Fibroblast of skin of left quadriceps (primary cell): ENCODE results near the gene KLK15.
"Not testable (repeated sequence)": the region's sequence is repeated elsewhere in the genome, so short reads cannot be mapped to it uniquely, and the experiment has no call there.

ENCODE experiments used
- DNase-seq, 2 experiments: peaks; one replicate each; pipeline ENCODE4 v3.0.0-alpha.2; 2013; ENCODE audit warnings: low read depth in 2 of 2

Gene KLK15

DNA sequence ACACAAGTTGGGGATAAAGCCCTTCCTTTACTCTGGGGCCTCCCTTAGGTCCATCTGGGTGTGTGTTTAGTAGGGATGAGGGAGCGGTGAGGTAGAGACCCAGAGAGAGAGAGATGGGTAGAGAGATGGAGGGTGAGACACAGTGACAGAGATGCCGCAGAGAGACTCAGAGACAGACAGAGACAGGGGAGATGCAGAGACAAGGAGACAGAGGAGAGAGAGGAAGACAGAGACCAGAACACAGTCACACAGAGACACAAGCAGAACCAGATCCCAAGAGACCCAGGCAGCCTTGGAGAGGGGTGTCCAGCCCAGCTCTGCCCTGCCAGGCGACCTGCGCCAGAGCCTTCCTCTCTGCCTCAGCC, 12.1 kb downstream of the KLK15 start:
- no peak for DNase-seq

DNA sequence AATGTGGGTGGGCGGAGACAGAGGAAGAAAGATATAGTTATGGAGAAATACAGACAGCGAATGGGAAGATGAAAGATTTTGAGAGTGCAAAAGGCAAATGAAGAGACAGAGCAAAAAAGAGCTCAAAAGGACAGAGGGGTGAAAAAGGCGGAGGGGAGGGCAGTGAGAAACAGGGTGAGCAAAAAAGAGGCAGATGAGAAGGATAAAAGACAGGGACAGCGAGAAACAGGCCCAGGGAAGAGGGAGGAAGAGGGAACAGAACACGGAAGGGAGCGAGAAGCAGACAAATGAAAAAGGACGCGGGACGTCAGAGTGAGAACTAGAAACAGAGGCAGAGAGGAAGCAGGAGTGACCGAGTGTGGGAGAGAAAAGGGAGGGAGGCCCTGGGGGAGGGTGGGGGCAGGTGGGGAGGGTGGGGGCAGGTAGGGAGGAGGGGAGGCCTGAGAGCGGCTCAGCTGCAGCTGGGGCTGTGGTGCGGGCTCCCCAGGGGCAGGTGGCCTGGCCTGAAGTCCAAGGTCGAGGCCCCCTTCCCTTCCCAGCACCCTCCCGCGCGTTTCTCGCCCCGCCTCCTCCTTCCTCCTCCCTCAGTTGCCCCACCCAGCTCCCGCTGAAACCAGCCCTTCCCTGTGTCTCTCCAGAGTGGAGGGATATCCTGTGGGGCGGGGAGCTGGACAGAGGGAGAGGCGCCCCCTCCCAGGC, 12.7 kb downstream of the KLK15 start:
- no peak for DNase-seq

DNA sequence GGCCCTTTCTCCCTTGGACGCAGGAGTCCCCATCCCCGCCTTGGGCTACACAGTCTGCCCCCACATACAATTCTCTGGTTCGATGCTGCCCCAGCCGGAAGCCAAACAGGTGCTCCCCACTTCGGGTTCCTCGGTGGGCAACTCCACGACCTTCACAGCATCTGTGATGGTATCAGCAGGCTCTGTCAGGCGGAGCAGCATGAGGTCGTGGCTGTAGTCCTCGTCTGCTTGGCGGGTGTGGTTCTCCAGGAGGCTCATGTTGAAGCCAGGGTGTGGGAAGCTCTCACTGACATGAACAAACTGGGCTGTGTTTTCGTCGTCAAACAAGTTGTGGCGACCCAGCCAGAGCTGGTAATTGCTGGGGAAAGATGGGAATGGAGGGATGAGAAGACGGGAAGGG, 13.3 kb downstream of the KLK15 start:
- DNase-seq, result no peak

DNA sequence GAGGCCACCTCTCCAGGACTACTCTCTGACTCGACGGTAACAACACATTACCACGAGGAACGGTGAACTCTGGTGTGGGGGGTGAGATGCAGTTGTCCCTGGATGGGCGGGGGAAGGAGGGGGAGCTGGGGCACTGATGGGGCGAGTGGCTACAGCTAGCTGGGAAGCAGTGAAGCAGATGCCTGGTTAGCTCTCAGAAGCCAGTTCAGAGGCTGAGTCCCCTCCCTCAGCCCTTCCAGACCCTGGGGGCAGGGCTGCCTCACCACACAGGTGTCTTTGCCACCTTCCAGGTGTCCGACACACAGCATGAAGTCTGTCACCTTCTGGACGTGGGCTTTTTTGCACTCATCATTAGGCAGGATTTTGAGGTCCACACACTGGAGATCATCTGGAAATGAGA, 13.7 kb downstream of the KLK15 start:
- no peak for DNase-seq

DNA sequence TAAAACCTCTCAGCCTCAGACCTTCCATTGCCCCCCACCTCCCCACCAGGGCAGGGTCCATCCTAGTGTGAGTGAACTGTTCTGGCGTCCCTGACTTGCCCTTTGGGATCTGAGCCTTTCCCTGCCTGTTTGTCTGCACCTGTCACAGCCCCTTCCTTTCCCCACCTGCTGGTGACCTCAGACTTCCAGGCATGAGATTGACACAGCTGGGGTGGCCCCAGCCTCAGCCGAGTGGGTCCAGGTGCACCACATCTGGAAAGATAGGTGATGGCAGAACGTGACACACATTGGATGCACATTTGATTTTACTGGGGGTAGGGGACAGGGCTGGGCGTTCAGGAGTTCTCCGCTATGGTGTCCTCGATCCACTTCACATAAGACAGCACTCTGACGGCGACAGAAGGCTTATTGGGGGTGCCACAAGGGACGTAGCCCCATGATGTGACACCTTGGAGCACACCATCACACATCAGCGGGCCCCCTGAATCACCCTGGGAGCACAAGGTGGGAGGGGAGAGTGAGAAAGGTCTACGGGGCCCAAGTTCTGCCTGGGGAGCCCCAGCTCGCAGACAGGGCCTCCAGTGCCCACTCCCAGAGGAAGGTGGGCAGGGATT, 14.4 kb downstream of the KLK15 start:
- no peak for DNase-seq

DNA sequence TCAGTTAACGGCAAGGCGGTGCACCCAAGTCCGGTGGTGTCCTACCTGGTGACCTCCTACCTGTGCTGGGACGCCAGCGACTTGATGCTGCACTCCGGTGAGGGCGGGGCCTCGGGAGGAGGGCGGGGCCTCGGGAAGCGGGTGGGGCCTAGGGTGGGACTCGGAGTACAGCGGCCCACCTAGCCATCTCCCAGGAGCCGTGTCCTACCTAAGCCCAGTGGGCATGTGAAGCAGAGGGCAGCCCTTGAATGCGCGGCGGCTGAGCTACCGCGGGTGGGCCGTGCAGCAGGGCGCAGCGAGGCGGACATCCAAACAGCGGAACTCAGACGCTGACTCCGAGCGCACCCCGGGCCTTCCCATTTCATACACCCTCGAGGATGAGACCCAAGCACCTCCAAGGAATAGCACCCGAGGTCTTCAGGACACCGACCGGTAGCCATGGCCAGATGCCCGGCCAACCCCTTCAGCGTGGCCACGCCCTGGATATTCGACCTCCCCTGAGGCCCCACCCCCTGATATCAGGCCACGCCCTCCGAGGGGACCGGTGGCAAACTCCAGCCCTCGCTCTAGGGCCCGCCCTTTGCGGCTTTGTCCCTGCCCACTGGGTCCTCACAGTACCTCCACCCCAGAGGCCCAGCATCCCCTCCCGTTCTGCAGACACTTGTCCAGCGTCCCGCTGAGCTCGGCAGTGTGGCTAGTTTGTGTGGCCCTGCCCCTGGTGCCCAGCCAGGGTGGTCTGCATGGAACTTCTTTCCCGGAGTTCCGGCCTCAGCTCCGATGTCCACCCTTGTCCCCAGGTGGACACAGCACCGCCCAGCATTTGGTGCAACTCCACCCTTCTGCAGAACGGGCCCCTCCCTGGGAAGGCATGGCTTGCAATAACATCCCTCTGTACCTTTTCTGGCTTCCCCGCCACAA, 15.2 kb downstream of the KLK15 start:
- DNase-seq, result no peak

DNA sequence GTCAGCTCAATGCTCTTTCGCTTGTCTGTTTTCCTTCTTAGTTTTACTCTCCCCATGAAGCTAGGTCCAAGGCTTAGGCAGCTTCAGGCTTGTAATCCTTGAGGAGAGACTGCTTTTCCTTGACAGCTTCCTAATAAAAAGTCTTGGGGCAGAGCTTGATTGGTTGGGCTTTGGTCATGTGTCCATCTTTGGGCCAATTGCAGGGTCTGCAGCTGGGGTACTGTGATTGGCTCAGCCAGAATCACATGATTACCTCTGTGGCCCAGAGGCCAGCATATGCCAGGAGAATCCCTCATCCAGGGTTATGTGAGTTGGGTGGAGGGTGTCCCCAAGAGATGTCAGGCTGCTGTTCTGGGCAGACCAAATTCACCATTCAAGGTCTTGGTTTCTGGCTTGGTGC, 17.9 kb downstream of the KLK15 start:
- no peak for DNase-seq

DNA sequence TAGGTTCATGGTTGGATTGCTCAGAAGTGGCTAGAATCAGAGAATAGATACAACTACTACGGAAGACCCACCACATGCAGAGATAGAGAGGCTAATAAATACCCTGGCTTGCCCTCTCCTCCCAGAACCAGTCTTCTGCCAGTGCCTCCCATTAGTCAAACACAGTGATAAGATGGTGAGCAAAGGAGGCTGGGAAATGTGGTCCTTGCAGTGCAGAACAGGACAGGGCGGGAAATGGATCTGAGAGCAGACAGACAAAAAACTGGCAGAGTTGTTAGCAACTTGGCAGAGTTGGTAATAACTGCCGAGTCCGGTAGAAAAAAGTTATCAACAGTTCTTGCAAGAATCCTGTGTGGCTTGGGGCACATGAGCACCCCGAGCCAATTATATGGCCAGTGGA, 18.5 kb downstream of the KLK15 start:
- no peak for DNase-seq

DNA sequence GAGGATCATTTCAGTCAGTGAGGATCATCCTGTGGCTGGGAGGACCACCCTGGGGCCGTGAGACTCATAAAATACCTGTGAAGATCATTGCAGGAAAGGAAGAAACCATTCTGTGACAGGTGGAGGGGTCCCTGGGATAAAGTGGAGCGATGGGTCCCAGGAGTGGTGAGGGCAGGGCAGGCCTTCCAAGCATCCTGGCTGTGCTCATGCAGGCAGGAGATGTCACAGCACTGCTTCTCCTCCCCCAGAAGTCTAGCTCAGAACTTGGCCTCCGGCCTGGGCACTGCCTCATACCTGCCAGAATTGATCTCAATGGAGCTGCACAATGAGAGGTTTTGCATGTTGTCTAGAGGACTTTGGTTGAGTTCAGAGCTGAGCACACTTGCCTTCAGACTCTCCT, 20.9 kb downstream of the KLK15 start:
- DNase-seq, result no peak

DNA sequence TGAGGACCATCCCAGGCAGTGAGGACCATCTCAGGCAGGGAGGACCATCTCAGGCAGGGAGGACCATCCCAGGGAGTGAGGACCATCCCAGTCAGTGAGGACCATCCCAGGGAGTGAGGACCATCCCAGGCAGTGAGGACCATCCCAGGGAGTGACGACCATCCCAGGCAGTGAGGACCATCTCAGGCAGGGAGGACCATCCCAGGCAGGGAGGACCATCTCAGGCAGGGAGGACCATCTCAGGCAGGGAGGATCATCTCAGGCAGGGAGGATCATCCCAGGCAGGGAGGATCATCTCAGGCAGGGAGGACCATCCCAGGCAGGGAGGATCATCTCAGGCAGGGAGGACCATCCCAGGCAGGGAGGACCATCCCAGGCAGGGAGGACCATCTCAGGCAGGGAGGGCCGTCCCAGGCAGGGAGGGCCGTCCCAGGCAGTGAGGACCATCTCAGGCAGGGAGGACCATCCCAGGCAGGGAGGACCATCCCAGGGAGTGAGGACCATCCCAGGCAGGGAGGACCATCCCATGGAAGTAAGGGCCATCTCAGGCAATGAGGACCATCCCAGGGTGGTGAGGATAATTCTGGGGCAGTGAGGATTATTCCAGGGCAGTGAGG, 21.6 kb downstream of the KLK15 start:
- not testable (repeated sequence) for DNase-seq

DNA sequence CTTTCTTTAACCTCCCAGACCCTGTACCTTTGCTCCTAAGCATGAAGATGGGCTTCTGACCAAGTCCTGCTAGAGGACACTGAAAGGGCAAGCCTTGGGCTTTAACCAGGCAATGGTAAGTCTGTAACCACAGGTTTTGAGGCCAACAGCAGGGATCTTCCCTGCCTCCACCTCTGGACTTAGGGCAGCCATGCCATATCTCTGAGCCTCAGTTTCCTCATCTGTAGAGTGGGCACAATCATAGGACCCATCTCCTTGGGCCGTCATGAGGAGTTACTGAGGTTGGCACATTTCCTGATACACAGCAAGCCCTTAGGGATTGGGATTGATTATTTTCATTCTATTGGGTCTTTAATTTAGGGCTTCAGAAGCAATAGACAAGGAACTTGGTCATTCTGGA, 24.5 kb downstream of the KLK15 start:
- DNase-seq, result no peak

DNA sequence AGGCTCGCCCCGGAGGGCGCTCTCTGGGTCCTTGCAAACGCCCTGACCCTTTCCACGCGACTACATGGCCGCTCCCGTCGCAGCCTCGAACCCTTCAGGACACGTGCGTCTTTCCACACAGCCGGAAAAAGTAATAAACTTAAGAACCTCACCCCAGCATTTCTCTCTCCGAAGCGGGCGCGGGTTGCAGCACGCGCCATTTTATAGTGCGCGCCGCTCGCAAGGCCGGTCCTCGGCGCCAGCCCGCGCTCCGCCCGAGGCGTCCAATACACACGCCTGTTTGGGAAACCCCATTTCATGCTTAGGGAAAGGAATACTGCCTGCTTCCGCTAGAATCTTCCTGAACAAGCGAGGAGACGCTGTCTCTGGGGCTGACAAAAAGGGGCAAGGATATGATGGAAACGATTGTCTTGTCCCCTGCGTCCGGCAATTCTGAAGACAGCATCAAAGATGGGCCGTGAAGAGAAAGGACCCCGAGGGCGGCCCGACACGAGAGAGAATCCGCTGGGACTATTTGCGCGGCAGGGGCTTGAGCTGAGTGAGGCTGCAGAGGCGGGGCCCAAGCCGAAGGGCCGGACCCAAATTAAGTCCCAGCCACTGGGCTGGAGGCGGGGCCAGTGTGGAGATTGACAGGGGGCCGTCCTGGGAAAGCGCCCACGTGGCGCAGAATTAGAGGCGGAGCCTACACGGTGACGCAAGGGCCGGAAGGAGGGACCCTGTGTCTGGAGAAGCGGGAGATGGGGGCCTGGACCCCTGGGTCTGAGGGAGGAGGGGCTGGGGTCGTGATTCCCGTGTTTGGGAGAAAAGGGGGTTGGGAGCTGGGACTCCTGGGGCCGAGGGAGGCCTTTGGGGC, 28.7 kb downstream of the KLK15 start:
- peak; percentile 99 for DNase-seq

DNA sequence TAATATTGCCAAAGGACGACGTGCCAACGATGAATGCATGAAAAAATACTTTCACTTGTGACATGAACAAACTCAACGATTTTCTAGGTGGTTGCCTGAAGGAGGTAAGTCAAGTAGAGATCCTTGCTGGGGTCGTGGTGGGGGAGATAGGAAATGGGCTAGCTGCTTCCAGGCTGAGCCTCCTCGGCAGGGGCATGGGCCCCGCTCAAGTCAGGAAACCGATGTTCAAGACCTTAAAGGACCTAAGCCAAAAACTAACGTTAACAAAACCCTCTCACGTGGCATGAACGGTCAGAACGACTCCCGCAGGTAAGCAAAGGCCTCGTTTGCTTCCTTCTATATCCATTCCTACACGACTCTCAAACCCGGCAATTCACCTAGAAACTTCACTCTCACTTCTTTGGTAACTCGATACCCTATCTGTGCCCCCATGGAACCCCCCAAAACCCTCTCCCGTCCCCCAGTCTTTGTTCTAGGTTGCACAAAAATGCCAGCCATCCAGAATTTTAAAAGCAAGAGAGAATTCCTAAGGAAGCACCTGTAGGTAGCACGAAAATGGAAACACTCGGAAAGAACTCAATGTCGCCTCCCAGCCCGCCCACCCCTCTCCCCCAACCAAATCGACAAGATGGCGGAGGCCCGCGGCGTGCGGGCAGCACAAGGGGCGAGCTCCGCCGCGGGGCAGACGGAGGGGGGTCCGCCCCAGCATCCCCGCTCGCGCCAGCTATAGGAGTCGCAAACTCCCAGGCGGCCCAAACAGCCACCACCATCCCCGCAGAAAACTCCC, 29.5 kb downstream of the KLK15 start:
- DNase-seq, result no peak

DNA sequence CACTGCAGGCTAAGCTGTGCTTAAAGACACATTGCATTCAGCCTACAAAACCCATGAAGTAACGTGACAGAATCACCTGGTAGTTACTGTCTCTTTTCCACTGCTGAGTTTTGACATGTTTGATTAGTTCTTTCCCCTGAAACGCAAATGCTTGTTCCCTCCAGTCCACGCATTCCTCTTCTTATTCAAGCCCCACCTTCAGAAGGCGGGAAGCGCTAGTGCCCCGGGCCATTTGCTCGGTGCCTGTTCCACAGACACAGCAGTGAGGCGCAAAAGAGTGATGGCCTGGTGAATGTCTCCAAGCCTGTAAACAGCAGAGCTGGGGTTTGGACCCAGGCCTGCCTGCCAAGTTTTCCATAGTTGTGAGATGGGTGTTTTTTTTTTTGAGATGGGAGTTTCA, 32.3 kb downstream of the KLK15 start:
- DNase-seq, result no peak

DNA sequence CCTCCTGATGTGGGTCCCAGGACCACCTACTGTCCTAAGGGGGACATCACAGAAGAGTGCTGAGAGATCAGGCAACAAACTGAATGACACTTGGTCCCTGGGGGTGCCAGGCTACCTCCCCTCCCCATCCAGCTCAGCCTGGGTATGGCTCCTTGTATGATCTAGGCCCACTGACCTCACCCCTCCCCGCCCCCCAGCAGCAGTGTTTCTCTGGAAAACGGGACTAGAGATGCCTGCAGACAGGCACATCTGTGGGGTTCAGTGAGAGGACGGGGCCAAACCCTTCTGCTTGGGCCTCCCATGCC, 33.9 kb downstream of the KLK15 start:
- DNase-seq, result no peak

DNA sequence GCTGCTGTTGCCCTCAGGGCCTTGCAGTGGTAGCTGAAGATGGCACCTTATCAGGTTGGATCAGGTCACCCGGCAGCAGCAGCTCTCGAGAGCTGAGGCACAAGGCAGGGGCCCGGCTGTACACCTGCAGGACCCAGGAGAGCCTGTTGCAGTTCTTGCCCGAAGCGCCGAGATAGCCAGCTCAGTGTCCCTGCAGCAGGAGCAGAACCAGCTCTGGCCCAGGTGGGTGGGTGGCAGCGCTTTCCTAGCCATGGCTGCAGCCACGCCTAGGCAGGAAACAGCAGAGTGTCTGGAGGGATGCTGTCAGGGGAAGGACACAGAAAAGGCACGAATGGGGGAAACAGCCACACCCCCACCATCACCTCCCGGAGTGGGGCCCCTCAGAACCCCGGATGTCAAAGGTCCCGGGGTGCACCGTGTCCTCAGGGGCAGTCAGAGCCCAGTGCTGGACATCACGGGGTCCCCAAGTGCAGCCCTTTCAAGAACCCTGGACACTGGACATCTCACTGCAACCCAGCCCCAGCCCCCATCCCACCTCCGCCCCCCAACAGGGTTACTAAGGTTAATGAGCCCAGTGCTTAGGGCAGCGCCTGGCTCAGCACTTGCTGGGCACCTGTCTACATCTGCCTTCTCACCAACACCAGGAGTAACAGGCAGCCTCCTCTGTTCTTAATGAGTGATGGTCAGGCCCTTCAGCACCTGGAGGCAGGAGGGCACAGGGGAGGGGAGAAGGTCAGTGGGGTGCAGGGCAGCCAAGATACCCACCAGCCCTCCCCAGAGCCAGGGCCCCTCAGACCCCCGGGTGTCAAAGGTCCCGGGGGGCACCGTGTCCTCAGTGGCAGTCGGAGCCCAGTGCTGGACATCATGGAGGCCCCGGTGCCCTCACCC, 34.5 kb downstream of the KLK15 start:
- DNase-seq, result no peak

DNA sequence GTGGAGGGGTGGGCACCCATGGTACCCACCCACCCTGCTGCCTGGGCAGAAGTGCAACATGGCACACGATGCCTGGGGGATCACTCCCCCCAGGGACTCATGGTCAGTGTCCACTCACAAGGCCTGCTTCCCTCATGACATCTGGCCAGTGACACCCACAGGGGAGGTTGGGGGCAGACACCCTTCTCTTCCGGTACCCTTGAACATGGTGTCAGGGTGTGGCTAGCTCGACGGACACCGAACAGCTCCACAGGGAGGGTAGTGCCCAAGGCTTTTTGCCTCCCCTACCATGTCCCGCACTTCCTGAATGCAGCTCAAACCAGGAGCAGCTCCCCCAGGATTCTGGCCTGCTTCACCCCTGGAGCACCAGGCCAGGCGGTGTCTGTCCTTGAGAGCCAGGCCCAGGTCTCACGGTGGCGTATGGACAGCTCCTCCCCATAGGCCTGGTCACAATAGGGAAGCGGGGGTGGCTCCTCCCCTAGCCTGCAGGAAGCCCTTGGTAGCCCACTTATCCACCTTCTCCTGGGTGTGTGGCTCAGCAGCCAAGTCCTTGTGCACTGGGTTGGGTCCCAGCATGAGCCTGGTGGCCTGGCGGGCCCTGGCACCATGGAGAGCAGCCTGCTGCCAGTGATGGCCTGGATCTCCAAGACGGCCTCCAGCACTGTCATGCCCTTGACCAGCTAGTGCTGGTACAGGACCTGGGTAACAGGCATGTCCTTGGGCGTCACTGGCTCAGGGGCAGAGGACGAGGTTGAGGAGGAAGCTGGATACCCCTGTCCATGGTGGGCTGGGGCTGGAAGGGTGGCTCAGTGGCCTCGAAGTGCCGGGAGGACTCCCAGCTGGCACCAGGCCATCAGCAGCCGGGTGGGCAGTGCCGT, 35.4 kb downstream of the KLK15 start:
- no peak for DNase-seq

DNA sequence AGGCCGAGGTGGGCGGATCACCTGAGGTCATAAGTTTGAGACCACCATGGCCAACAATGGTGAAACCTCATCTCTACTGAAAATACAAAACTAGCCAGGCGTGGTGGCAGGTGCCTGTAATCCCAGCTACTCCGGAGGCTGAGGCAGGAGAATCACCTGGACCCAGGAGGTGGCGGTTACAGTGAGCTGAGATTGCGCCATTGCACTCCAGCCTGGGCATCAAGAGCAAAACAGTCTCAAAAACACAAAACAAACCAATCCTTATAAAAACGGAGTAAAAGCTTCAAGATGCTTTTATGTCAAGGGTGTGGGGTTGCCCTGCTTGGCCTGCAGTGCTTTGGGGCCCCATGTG, 36.0 kb downstream of the KLK15 start:
- DNase-seq, result no peak
